Choroid plexus epithelial cell (primary cell): ENCODE measurements around the gene NKTR.

Experiments used
- DNase-seq: peaks from one replicate; pipeline ENCODE4 v3.0.0-alpha.2; 2010; ENCODE audit warnings: low read depth
- H3K4me3 ChIP-seq: 2 replicates; pipeline ENCODE4 v1.5.1; 2011; ENCODE audit warnings: low read depth, mild to moderate bottlenecking, control low read depth, low read length, moderate library complexity
- TF ChIP-seq, protein P1 (sequence below): conservative IDR thresholded peaks from 2 replicates; pipeline ENCODE4 v1.5.1; 2011; ENCODE audit warnings: low read depth, mild to moderate bottlenecking, control low read depth, inconsistent platforms, low read length, moderate library complexity

The NKTR gene

GRCh38 chr3:42691816-42692666 lies 91.6 kb downstream of the NKTR start:
- TF ChIP-seq, protein P1, sequence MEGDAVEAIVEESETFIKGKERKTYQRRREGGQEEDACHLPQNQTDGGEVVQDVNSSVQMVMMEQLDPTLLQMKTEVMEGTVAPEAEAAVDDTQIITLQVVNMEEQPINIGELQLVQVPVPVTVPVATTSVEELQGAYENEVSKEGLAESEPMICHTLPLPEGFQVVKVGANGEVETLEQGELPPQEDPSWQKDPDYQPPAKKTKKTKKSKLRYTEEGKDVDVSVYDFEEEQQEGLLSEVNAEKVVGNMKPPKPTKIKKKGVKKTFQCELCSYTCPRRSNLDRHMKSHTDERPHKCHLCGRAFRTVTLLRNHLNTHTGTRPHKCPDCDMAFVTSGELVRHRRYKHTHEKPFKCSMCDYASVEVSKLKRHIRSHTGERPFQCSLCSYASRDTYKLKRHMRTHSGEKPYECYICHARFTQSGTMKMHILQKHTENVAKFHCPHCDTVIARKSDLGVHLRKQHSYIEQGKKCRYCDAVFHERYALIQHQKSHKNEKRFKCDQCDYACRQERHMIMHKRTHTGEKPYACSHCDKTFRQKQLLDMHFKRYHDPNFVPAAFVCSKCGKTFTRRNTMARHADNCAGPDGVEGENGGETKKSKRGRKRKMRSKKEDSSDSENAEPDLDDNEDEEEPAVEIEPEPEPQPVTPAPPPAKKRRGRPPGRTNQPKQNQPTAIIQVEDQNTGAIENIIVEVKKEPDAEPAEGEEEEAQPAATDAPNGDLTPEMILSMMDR: no peak
- H3K4me3 ChIP-seq: no peak overlapping the region
- no peak for DNase-seq

GRCh38 chr3:42692667-42693529 lies 92.4 kb downstream of the NKTR start:
- no peak overlapping the region for H3K4me3 ChIP-seq
- DNase-seq: no peak
- TF ChIP-seq, protein P1: no peak

- no peak overlapping the region for H3K4me3 ChIP-seq
- TF ChIP-seq, protein P1: no peak
- no peak for DNase-seq
These were observed 93.0 kb downstream of the NKTR start for GRCh38 chr3:42693530-42693930.

GRCh38 chr3:42694366-42694765 lies 93.9 kb downstream of the NKTR start:
- no peak overlapping the region for H3K4me3 ChIP-seq
- TF ChIP-seq, protein P1: no peak
- DNase-seq: no peak

GRCh38 chr3:42696356-42697288 lies 96.1 kb downstream of the NKTR start:
- no peak for DNase-seq
- TF ChIP-seq, protein P1: no peak
- H3K4me3 ChIP-seq: no peak overlapping the region

DNA sequence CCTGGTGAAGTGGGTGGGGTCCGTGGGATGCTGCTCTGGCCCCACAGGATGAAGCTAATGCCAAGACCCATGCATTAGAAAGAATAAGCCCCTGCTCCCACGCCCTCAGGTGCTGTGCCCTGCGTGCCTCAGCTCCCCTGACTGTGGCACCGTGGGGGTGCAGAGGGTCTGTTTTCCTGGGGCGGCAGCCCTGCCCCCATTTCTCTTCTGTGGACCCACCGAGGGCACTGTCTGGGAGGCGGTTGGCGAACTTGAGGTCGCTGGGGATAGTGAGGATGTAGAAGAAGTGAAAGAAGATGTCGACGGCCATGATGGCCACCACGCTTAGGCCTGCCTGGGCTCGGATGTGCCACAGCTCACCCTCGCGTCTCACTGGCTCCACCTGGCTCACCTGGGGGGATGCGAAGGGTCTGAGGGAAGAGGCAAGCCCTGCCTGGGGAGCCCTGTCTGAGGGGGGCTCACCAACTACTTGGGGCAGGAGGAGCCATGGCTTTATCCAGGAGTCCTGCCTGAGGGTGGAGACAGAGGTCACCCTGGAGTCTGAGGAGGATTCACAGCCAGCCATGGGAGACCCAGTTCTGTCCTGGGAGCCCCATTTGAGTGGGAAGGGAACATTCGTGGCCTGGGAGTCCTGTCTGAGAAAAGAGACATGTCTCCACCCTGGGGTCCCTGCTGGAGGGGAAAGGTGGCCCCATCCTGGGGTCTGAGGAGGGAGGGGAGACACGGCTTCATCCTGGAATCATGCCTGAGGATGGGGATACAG lies 97.0 kb downstream of the NKTR start:
- no peak for DNase-seq
- H3K4me3 ChIP-seq: no peak overlapping the region
- TF ChIP-seq, protein P1: no peak
